Choroid plexus epithelial cell (primary cell): ENCODE data around the gene HENMT1.
"Not testable (repeated sequence)": the region's sequence is repeated elsewhere in the genome, so short reads cannot be mapped to it uniquely, and the experiment has no call there.

Experiments used
- DNase-seq: peaks from one replicate; pipeline ENCODE4 v3.0.0-alpha.2; 2010; ENCODE audit warnings: low read depth
- H3K4me3 ChIP-seq: 2 replicates; pipeline ENCODE4 v1.5.1; 2011; ENCODE audit warnings: low read depth, mild to moderate bottlenecking, control low read depth, low read length, moderate library complexity
- TF ChIP-seq, protein P1 (sequence below): conservative IDR thresholded peaks from 2 replicates; pipeline ENCODE4 v1.5.1; 2011; ENCODE audit warnings: low read depth, mild to moderate bottlenecking, control low read depth, inconsistent platforms, low read length, moderate library complexity

The HENMT1 gene

DNA sequence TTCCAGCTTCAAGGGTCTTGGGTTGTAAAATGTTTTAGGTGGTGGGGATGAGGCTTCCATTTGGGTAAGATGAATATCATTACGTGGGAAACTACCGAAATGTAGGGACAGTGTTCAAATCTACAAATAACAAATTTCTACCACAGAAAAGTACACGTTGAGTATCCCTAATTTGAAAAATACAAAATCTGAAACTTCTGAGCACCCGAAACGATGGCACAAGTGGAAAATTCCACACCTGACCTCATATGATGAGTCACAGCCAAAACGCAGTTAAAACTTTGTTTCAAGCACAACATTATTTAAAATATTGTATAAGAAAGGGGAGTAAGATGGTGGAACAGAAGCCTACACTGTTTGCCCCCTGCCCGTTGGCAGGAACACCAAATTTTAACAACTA is 8.8 kb upstream of the HENMT1 start:
- TF ChIP-seq, protein P1, sequence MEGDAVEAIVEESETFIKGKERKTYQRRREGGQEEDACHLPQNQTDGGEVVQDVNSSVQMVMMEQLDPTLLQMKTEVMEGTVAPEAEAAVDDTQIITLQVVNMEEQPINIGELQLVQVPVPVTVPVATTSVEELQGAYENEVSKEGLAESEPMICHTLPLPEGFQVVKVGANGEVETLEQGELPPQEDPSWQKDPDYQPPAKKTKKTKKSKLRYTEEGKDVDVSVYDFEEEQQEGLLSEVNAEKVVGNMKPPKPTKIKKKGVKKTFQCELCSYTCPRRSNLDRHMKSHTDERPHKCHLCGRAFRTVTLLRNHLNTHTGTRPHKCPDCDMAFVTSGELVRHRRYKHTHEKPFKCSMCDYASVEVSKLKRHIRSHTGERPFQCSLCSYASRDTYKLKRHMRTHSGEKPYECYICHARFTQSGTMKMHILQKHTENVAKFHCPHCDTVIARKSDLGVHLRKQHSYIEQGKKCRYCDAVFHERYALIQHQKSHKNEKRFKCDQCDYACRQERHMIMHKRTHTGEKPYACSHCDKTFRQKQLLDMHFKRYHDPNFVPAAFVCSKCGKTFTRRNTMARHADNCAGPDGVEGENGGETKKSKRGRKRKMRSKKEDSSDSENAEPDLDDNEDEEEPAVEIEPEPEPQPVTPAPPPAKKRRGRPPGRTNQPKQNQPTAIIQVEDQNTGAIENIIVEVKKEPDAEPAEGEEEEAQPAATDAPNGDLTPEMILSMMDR = no peak
- no peak for DNase-seq
- no peak overlapping the region for H3K4me3 ChIP-seq

DNA sequence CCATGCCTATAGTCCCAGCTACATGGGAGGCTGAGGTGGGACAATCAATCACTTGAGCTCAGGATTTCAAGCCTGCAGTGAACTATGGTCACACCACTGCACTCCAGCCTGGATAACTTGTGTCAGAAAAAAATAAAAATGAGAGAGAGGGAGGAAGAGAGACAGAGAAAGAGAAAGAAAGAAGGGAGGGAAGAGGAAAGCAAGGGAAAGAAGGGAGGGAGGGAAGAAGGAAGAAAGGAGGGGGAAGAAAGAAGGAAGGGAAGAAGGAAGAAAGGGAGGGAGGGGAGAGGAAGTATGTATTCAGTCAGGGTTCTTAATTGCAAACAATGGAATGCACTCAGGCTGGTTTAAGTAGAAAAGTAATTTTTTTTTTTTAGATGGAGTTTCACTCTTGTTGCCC is 7.9 kb upstream of the HENMT1 start:
- TF ChIP-seq, protein P1 = no peak
- no peak for DNase-seq
- H3K4me3 ChIP-seq = no peak overlapping the region

DNA sequence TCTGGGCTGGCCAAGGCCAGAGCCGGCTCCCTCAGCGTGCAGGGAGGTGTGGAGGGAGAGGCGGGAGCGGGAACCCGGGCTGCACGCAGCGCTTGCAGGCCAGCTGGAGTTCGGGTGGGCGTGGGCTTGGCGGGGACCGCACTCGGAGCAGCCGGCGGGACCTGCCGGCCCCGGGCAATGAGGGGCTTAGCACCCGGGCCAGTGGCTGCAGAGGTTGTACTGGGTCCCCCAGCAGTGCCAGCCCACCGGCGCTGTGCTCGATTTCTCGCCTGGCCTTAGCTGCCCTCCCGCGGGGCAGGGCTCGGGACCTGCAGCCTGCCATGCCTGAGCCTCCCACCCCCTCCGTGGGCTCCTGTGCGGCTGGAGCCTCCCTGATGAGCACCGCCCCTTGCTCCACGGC is 6.5 kb upstream of the HENMT1 start:
- H3K4me3 ChIP-seq, DNase-seq: not testable (repeated sequence)

DNA sequence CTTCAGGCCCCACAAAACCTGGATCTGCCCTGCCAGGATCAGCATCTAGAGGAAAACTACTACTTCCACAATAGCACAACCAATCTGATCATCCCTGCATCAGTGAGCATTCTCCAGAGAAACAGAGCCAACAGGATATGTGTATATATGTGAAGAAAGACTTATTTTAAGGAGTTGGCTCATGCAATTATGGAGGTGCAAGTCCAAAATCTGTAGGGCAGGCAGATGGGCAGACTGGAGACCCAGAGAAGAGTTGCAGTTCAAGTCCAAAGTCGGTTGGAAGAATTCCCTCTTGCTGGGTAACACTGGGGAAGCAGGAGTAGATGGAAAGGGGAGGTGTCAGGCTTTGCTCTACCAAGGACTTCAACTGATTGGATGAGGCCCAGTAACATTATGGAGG is 4.9 kb upstream of the HENMT1 start:
- no peak overlapping the region for H3K4me3 ChIP-seq
- TF ChIP-seq, protein P1 = no peak
- no peak for DNase-seq

DNA sequence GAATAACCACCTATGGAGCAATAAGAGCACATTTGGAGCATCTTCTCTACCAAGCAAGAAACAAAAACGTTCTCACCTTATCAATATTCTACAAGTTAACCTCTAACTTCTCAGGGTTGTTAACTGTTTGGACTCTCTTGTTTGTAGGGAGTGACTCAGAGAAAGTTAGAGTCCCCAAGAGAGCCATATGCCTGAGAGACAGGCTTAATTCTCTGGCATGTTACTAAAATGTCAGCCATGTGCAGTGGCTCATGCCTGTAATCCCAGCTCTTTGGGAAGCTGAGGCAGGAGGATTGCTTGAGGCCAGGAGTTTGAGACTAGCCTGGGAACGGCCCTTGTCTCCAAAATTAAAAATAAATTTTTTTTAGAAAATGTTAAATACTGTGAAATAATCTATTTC is 4.2 kb upstream of the HENMT1 start:
- no peak overlapping the region for H3K4me3 ChIP-seq
- DNase-seq = no peak
- TF ChIP-seq, protein P1 = no peak

DNA sequence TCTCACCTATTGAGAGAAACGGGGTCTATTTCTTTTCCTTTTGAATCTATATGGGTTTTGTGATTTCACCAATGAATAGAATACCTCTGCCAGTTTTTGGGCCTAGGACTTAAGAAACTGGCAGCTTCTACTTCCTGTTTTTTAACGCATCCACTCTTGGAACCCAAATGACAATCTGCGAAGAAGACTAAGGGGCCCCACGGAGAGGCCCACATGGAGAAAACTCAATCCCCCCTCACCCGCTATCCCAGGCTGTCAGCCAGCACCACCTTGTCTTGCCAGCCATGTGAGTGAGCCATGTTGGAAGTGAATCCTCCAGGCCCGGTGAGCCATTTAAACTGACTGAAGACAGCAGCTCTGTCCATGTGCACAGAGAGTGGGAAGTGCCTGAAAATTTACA is 3.6 kb upstream of the HENMT1 start:
- DNase-seq = no peak
- TF ChIP-seq, protein P1 = no peak
- H3K4me3 ChIP-seq = no peak overlapping the region

DNA sequence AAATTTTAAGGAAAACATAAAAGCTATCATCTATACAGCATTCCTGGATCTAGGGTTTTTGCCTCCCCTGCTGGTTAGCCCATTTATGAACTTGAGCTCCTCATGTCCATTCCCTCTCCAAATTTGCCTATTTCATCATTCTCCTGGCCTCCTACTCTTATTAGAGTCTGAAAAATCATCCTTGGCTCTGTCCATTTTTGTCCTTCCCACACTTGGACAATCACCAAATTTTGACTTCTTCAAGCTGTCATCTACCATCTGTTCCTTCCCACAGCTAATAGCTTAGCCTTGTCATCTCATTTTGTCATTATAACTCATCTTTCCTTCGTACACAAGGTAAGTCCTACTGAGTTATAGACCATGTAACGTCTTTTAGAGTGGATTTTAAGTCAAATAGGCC is 2.2 kb upstream of the HENMT1 start:
- H3K4me3 ChIP-seq = no peak overlapping the region
- TF ChIP-seq, protein P1 = no peak
- DNase-seq = no peak
